SU-DHL-6 (cell line): ENCODE measurements around the gene MUC5B.

ENCODE experiments used
- EZH2phosphoT487 ChIP-seq: fragments of 200-600 bp; sonication (generic), shearing (Covaris generic); conservative IDR thresholded peaks from 2 replicates; pipeline ENCODE4 v1.6.1; 2018; ENCODE audit warnings: mild to moderate bottlenecking, antibody characterized with exemption, low read length, moderate library complexity, mixed read lengths
- TF ChIP-seq, protein P1 (sequence below): fragments of 200-600 bp; sonication (generic); IDR thresholded peaks from one replicate; pipeline ENCODE4 v1.5.1; 2017; ENCODE audit warnings: antibody characterized with exemption, mild to moderate bottlenecking, low read length, moderate library complexity; ENCODE audit not compliant: insufficient read depth, poor library complexity, severe bottlenecking

DNA sequence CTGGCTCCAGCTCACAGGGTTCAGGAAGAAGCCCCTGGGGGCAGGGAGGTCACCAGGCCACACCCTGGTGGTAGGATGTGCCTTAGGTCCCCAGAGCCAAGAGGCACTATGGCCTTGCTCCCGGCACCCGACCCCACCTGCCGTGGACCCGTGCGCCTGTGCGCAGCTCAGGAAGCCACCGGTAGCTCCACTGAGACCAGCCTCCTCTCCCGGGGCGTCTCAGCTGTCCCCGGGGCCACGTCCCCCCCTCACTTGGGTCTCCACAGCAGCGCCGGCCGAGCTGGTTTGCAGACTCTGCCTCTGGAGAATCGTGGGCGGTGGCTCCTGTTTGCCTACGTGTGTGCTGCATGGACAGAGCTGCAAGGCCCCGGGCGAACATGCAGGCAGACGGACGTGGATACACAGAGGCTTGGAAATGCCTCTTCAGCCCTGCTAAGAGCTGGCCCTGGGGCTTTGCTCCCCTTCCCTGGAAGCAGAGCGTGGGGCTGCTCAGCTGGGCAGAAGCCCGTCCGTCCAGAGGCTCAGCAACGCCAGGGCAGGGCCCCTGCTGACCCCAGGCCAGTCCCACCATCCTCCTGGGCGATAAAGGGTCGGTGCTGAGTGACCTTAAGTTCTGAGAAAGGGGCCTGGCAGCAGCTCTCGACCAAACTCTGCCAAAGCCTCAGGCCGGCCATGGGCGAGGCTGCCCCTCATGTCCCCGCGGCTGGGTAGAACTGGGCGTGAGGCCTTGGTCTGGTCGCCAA, 15.3 kb upstream of the MUC5B start:
- TF ChIP-seq, protein P1, sequence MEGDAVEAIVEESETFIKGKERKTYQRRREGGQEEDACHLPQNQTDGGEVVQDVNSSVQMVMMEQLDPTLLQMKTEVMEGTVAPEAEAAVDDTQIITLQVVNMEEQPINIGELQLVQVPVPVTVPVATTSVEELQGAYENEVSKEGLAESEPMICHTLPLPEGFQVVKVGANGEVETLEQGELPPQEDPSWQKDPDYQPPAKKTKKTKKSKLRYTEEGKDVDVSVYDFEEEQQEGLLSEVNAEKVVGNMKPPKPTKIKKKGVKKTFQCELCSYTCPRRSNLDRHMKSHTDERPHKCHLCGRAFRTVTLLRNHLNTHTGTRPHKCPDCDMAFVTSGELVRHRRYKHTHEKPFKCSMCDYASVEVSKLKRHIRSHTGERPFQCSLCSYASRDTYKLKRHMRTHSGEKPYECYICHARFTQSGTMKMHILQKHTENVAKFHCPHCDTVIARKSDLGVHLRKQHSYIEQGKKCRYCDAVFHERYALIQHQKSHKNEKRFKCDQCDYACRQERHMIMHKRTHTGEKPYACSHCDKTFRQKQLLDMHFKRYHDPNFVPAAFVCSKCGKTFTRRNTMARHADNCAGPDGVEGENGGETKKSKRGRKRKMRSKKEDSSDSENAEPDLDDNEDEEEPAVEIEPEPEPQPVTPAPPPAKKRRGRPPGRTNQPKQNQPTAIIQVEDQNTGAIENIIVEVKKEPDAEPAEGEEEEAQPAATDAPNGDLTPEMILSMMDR: no peak
- TF ChIP-seq EZH2phosphoT487: no peak
